Stimulated activated CD4-positive, alpha-beta T cell treated with anti-CD3 and anti-CD28 coated beads, Interleukin-15, amount 100 ng/mL, for 24 hours (primary cell): ENCODE measurements around the gene GRM7.

Source experiments
- DNase-seq: peaks from one replicate; pipeline ENCODE4 v3.0.0-alpha.2; 2020

The GRM7 gene

GRCh38 chr3:6985848-6986247, 124.9 kb downstream of the GRM7 start:
- no peak for DNase-seq

GRCh38 chr3:6989608-6990291, 128.8 kb downstream of the GRM7 start:
- no peak for DNase-seq

- no peak for DNase-seq
Measured at GRCh38 chr3:6994081-6994668, 133.3 kb downstream of the GRM7 start.

- no peak for DNase-seq
Measured at GRCh38 chr3:7000501-7000900, 139.6 kb downstream of the GRM7 start.

- no peak for DNase-seq
Measured at GRCh38 chr3:7001370-7001769, 140.5 kb downstream of the GRM7 start.

GRCh38 chr3:7015683-7016440, 154.9 kb downstream of the GRM7 start:
- DNase-seq = no peak

GRCh38 chr3:7025581-7026300, 164.8 kb downstream of the GRM7 start:
- no peak for DNase-seq

DNA sequence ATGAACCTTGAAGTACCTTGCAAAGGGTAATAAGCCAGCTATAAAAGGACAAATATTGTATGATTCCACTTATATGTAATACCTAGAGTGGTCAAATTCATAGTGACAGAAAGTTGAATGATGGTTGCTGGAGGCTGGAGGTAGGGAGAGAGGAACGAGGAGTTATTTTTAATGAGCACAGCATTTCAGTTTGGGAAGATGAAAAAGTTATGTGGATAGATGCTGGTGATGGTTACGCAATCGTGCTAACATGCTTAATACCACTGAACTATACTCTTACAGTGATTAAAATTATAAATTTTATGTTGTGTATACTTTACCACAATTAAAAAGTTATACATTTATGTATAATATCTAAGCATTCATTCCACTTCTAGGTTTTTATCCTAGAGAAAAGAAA, 168.6 kb downstream of the GRM7 start:
- no peak for DNase-seq

- no peak for DNase-seq
Measured at GRCh38 chr3:7038394-7038793, 177.5 kb downstream of the GRM7 start.

- DNase-seq = no peak
Measured at GRCh38 chr3:7062714-7063113, 201.8 kb downstream of the GRM7 start.

DNA sequence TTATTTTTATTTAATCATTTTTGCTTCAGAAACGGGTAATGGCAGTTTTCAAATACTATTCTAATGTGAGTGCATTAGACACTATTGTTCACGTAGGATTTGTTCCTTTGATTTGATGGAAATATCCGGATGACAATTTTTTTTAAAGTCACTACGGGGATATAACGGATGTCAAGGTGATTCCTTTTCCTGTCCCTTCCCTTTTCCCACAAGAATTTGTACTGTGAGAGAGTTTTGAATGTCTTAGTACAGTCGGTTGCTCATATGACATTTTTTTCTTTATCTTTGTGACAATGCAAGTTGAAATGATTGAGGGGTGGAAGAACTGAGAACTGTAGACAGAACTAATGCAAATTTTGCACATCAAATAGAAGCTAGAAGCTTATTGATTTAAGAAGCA, 209.5 kb downstream of the GRM7 start:
- DNase-seq = no peak

DNA sequence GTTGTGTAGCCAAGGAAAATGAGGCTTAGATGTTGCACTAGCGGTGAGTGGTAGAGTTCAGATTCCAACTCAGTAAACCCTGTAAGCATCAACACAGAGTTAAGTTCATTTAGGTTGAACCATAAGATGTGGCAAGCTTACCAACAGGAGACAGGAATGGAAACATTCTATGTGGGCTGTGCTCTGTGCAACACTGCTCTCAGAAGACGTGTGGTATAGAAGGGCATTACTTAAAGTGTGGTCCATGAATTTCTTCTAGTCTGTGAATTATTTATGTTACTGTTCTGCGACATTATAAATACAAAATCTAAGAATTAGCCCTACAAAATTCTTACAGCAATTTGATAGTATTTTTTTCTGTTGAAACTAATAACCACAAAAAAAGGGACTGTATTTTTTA, 213.3 kb downstream of the GRM7 start:
- no peak for DNase-seq

DNA sequence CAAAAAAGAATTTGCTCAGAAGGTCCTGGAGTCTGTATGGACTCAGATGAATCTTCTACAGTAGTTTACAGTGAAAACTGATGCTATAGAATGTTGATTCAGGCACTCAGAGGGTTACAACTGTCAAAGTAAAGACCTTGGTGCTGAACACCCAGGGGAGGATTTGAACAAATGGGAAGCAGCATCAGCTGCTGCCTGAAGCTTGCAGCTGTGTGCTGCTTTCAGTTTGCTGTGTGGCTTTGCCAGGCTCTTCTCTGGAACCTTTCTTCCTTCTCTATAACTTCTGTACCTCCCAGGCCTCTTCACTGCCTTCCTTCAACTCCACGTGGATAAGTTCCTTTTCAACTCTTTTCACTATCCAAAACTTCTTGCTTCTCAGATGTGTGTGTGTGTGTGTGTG, 214.2 kb downstream of the GRM7 start:
- no peak for DNase-seq

GRCh38 chr3:7075901-7076300, 215.0 kb downstream of the GRM7 start:
- DNase-seq = no peak

DNA sequence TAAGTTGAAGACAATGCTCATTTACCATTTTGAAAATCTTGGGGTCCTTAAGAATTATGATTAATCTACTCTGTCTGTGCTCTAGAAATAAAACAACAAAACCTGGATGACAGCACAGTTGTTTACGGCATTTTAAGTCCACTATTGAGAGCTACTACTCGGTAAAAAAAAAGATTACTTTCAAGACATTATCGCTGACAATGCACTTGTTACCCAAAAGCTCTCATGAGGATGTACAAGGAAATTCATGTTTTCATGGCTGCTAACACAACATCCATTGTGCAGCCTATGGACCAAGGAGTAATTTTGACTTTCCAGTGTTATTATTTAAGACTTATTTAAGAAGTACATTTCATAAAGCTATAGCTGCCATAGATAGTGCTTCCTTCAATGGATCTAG, 221.3 kb downstream of the GRM7 start:
- DNase-seq = no peak

GRCh38 chr3:7086417-7086816, 225.5 kb downstream of the GRM7 start:
- no peak for DNase-seq

DNA sequence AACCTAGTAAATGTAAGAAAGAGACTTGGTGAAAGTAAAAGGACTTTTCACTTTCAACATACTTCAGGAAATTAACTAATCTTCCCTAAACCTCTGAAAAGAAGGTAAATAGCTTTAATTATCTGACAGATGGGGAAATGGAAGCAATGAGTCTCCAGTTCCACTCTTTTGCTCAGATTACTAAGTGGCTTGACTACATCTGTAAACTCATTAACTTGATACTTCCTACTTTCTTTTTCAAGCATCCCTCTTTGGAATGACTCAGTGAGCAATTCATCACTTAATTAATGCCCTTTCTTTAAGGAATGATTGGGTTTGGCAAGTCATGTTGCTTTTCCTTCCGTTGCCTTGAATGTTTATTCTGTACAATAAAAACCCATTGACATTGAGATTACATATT, 234.2 kb downstream of the GRM7 start:
- no peak for DNase-seq

GRCh38 chr3:7100136-7100535, 239.2 kb downstream of the GRM7 start:
- DNase-seq = no peak

GRCh38 chr3:7106635-7107034, 245.7 kb downstream of the GRM7 start:
- no peak for DNase-seq

- DNase-seq = no peak
Measured at GRCh38 chr3:7112523-7113056, 251.7 kb downstream of the GRM7 start.

DNA sequence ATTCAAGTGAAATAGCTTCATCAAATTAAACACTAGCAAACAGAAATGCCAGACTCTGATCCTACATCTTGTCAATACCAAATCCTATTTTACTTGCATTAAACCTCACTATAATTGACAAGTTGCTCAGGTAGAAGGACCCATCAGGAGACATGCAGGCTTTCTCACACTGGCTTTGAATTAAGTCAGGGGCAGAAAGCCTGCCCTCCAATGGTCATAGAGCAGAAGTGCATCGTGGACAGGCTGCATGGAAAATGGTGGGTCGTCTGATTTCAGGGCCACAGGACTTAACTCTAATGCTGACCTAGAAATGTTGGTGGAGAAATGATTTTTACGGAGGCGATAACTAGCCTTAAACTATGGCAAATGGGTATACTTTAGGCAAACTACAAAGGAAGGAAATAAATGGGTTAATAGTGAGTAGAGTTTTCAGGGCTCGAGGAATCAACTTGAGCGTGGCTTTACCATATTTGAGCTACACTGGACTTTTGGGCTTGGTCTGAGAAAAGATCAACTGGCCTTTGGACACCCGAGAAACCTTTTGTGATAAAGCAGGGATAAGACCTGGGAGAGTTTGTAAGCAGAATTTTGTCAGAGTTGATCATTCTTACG, 283.9 kb downstream of the GRM7 start:
- no peak for DNase-seq

DNA sequence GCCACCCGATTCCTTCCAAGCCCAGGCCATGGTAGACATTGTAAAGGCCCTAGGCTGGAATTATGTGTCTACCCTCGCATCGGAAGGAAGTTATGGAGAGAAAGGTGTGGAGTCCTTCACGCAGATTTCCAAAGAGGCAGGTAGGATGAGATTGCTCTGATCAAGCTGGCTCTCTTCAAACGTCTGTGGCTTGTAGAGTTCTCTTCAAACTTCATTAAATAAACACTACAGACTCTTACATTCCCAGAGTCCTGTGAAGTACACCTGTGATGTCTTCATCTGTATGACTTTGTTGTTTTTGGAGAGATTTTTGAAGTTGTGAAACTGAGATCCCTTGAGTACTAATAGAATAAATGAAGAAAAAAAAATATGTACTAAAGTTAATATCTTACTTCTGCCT, 285.6 kb downstream of the GRM7 start:
- DNase-seq = no peak

DNA sequence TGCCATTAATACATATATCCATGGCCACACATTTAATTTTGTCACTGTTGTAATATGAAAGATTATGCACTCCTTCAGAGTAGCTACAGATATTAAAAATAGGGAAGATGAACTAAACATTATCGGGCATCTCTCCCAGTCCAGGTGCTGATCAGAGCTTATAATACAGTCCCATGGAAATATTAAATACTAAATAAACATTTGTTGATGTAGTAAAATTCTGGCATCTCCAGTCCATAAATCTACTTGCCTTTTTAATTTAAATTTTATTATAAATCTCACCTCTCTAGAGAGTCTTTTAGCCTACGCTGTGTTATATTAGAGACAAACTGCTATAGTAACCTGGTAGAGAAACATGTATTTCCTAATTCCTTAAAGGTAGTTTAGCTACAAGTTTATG, 297.6 kb downstream of the GRM7 start:
- no peak for DNase-seq
